ENCODE measurements around the gene OR10T2.
"Not testable (repeated sequence)": the region's sequence is repeated elsewhere in the genome, so short reads cannot be mapped to it uniquely, and the experiment has no call there.

Gene OR10T2

GRCh38 chr1:158390331-158390730, 8.9 kb downstream of the OR10T2 start:
- no peak overlapping the region for H3K27ac ChIP-seq
- no peak overlapping the region for H3K4me3 ChIP-seq
- no peak for DNase-seq (ENCODE audit: low spot score)
- TF ChIP-seq CTCF (IDR thresholded peaks at IDR 0.05): no peak

GRCh38 chr1:158374860-158375259, 24.4 kb downstream of the OR10T2 start:
- no peak for DNase-seq (ENCODE audit: low spot score)
- no peak for TF ChIP-seq CTCF (IDR thresholded peaks at IDR 0.05)
- H3K27ac ChIP-seq: no peak overlapping the region
- H3K4me3 ChIP-seq: no peak overlapping the region

- H3K27ac ChIP-seq; DNase-seq (ENCODE audit: low spot score); H3K4me3 ChIP-seq: not testable (repeated sequence)
Measured at GRCh38 chr1:158374101-158374500, 25.2 kb downstream of the OR10T2 start.

GRCh38 chr1:158371188-158371953, 27.9 kb downstream of the OR10T2 start:
- no peak overlapping the region for H3K4me3 ChIP-seq
- DNase-seq (ENCODE audit: low spot score): no peak
- TF ChIP-seq CTCF (IDR thresholded peaks at IDR 0.05): no peak
- no peak overlapping the region for H3K27ac ChIP-seq

- DNase-seq (ENCODE audit: low spot score): no peak
- no peak for TF ChIP-seq CTCF (IDR thresholded peaks at IDR 0.05)
- no peak overlapping the region for H3K4me3 ChIP-seq
- H3K27ac ChIP-seq: no peak overlapping the region
Measured at GRCh38 chr1:158366783-158367182, 32.5 kb downstream of the OR10T2 start.

- no peak for DNase-seq (ENCODE audit: low spot score)
- Histone ChIP-seq H3K27ac (no peak overlapping the region), H3K4me3 (no peak overlapping the region)
- TF ChIP-seq CTCF (IDR thresholded peaks at IDR 0.05): no peak
Measured at GRCh38 chr1:158362941-158363340, 36.3 kb downstream of the OR10T2 start.

GRCh38 chr1:158362482-158362881, 36.8 kb downstream of the OR10T2 start:
- no peak for TF ChIP-seq CTCF (IDR thresholded peaks at IDR 0.05)

More at GRCh38 chr1:158362482-158362881, 36.8 kb downstream of the OR10T2 start:
- Histone ChIP-seq H3K4me3 (no peak overlapping the region), H3K27ac (no peak overlapping the region)
- no peak for DNase-seq (ENCODE audit: low spot score)
